ENCODE measurements around the gene UPK3BL1.
"Not testable (repeated sequence)": the region's sequence is repeated elsewhere in the genome, so short reads cannot be mapped to it uniquely, and the experiment has no call there.

The UPK3BL1 gene

GRCh38 chr7:102609734-102610133, 32.9 kb downstream of the UPK3BL1 start:
- not testable (repeated sequence) for H3K27me3 ChIP-seq (ENCODE audit: control insufficient read depth, insufficient read depth, low read length, poor library complexity, severe bottlenecking); H3K27ac ChIP-seq (ENCODE audit: insufficient read depth, low read depth, low read length, poor library complexity, severe bottlenecking); H3K36me3 ChIP-seq (ENCODE audit: control insufficient read depth, insufficient read depth, low read length); H3K9me3 ChIP-seq (ENCODE audit: control insufficient read depth, low read length); H3K4me1 ChIP-seq (ENCODE audit: control insufficient read depth, insufficient read depth, low read length); H3K4me3 ChIP-seq (ENCODE audit: insufficient read depth, low read depth, low read length)
- WGBS, 2 experiments: 88 to 93% methylated on average over 5 to 6 of the region's 10 CpGs

- not testable (repeated sequence) for H3K27ac ChIP-seq (ENCODE audit: insufficient read depth, low read depth, low read length, poor library complexity, severe bottlenecking); H3K27me3 ChIP-seq (ENCODE audit: control insufficient read depth, insufficient read depth, low read length, poor library complexity, severe bottlenecking); H3K4me3 ChIP-seq (ENCODE audit: insufficient read depth, low read depth, low read length); H3K36me3 ChIP-seq (ENCODE audit: control insufficient read depth, insufficient read depth, low read length); H3K9me3 ChIP-seq (ENCODE audit: control insufficient read depth, low read length); H3K4me1 ChIP-seq (ENCODE audit: control insufficient read depth, insufficient read depth, low read length)
- WGBS, 2 experiments: no CpG with 5 or more reads among the region's 5 CpGs
These were observed 35.7 kb downstream of the UPK3BL1 start for GRCh38 chr7:102606848-102607247.

GRCh38 chr7:102604431-102605145, 38.0 kb downstream of the UPK3BL1 start:
- not testable (repeated sequence) for H3K27ac ChIP-seq (ENCODE audit: insufficient read depth, low read depth, low read length, poor library complexity, severe bottlenecking); H3K4me1 ChIP-seq (ENCODE audit: control insufficient read depth, insufficient read depth, low read length); H3K4me3 ChIP-seq (ENCODE audit: insufficient read depth, low read depth, low read length); H3K9me3 ChIP-seq (ENCODE audit: control insufficient read depth, low read length); H3K36me3 ChIP-seq (ENCODE audit: control insufficient read depth, insufficient read depth, low read length); H3K27me3 ChIP-seq (ENCODE audit: control insufficient read depth, insufficient read depth, low read length, poor library complexity, severe bottlenecking)
- WGBS, 2 experiments: no CpG with 5 or more reads among the region's 19 CpGs

DNA sequence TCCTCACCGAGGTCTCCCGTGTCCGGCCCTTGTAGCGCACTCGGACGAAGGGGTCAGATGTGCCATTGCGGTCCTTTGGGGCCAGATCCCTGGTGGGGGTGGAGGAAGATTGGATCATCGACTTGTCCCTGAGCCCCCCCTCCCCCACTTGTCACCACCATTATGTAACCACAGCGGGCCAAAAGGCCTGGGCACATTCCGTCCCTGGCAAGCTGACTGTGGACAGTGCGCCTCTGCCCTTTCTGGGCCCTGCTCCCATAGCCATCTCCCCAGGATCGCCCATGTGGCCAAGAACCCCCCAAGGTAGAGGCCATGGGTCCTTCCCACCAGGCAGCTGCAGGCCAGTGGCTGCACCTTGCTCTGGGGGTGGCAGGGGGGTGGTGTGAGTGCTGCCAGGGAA, 40.3 kb downstream of the UPK3BL1 start:
- H3K4me1 ChIP-seq (ENCODE audit: control insufficient read depth, insufficient read depth, low read length); H3K9me3 ChIP-seq (ENCODE audit: control insufficient read depth, low read length); H3K4me3 ChIP-seq (ENCODE audit: insufficient read depth, low read depth, low read length); H3K27ac ChIP-seq (ENCODE audit: insufficient read depth, low read depth, low read length, poor library complexity, severe bottlenecking); H3K36me3 ChIP-seq (ENCODE audit: control insufficient read depth, insufficient read depth, low read length); H3K27me3 ChIP-seq (ENCODE audit: control insufficient read depth, insufficient read depth, low read length, poor library complexity, severe bottlenecking): not testable (repeated sequence)
- WGBS, 2 experiments: no CpG with 5 or more reads among the region's 12 CpGs

DNA sequence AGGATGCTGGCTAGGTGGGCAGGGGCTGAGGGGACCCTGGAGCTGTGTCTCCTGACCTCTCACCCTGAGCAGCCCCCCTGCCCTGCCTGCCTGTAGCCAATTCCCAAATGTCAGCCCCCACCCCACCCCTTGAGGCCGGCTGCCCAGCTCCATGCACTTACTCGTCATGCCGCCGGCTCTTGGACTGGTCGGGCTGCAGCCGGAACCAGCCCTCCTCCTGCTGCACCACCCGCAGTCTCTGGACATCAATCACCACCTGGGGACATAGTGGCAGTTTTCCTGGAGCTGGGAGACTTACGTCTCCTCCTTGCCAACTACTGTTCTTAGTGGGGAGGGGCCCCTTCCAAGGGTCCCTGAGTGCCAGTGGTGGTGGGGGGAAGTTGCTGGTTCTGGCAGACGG, 42.9 kb downstream of the UPK3BL1 start:
- H3K4me3 ChIP-seq (ENCODE audit: insufficient read depth, low read depth, low read length); H3K27me3 ChIP-seq (ENCODE audit: control insufficient read depth, insufficient read depth, low read length, poor library complexity, severe bottlenecking); H3K4me1 ChIP-seq (ENCODE audit: control insufficient read depth, insufficient read depth, low read length); H3K36me3 ChIP-seq (ENCODE audit: control insufficient read depth, insufficient read depth, low read length); H3K27ac ChIP-seq (ENCODE audit: insufficient read depth, low read depth, low read length, poor library complexity, severe bottlenecking); H3K9me3 ChIP-seq (ENCODE audit: control insufficient read depth, low read length): not testable (repeated sequence)
- WGBS, 2 experiments: no CpG with 5 or more reads among the region's 9 CpGs

GRCh38 chr7:102596036-102596435, 46.6 kb downstream of the UPK3BL1 start:
- H3K36me3 ChIP-seq (ENCODE audit: control insufficient read depth, insufficient read depth, low read length); H3K27ac ChIP-seq (ENCODE audit: insufficient read depth, low read depth, low read length, poor library complexity, severe bottlenecking); H3K4me1 ChIP-seq (ENCODE audit: control insufficient read depth, insufficient read depth, low read length); H3K4me3 ChIP-seq (ENCODE audit: insufficient read depth, low read depth, low read length); H3K27me3 ChIP-seq (ENCODE audit: control insufficient read depth, insufficient read depth, low read length, poor library complexity, severe bottlenecking); H3K9me3 ChIP-seq (ENCODE audit: control insufficient read depth, low read length): not testable (repeated sequence)
- WGBS, 2 experiments: 90 to 93% methylated on average over 4 of the region's 10 CpGs

DNA sequence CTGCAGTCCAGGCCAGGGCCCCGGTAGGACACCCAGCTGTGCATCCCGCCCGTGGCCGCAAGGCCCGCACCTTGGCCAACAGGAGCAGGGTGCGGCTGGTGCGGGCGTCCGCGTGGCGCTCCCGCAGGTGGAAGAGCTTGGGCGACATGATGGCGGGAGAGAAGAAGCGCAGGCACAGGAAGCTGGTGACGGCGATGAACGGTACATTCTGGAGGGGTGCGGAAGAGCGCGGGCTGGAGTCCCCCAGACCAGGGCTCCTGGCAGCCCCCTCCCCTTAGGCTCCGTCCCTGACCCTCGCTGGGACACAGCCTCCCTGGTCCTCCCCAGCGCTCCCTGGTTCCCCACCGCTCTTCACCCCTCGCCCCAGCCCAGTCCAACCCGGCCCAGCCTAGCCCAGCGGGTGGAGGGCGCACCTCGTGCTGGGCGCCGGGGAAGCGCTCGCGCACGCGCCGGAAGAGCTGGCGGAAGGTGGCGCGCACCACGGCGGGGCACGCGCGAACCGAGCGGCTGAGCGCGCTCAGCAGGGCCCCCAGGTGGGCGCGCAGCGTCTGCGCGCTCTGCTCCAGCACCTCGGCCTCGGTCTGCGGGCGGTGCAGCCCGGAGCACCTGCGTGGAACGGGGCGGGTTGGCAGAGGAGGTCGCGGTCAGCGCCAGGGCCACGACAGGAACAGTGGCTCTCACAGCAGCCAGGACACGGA, 48.8 kb downstream of the UPK3BL1 start:
- not testable (repeated sequence) for H3K4me1 ChIP-seq (ENCODE audit: control insufficient read depth, insufficient read depth, low read length); H3K9me3 ChIP-seq (ENCODE audit: control insufficient read depth, low read length); H3K27me3 ChIP-seq (ENCODE audit: control insufficient read depth, insufficient read depth, low read length, poor library complexity, severe bottlenecking); H3K4me3 ChIP-seq (ENCODE audit: insufficient read depth, low read depth, low read length); H3K27ac ChIP-seq (ENCODE audit: insufficient read depth, low read depth, low read length, poor library complexity, severe bottlenecking); H3K36me3 ChIP-seq (ENCODE audit: control insufficient read depth, insufficient read depth, low read length)
- no CpG with 5 or more reads among the region's 68 CpGs for WGBS, 2 experiments

GRCh38 chr7:102592477-102593019, 50.0 kb downstream of the UPK3BL1 start:
- not testable (repeated sequence) for H3K4me1 ChIP-seq (ENCODE audit: control insufficient read depth, insufficient read depth, low read length); H3K9me3 ChIP-seq (ENCODE audit: control insufficient read depth, low read length); H3K4me3 ChIP-seq (ENCODE audit: insufficient read depth, low read depth, low read length); H3K27ac ChIP-seq (ENCODE audit: insufficient read depth, low read depth, low read length, poor library complexity, severe bottlenecking); H3K36me3 ChIP-seq (ENCODE audit: control insufficient read depth, insufficient read depth, low read length); H3K27me3 ChIP-seq (ENCODE audit: control insufficient read depth, insufficient read depth, low read length, poor library complexity, severe bottlenecking)
- WGBS, 2 experiments: 42 to 43% methylated on average over 8 of the region's 26 CpGs

DNA sequence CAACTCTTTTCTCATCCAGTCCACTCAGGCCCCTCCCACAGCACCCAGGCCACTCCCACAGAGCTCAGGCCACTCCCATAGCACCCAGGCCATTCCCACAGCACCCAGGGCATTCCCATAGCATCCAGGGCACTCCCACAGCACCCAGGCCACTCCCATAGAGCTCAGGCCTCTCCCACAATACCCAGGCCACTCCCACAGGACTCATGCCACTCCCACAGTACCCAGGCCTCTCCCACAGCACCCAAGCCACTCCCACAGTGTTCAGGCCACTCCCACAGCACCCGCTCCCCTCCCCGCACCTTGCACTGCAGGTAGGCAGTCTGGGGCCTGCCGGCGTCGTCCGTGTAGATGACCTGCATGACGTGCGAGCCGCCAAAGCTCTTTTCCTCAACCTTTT, 52.7 kb downstream of the UPK3BL1 start:
- not testable (repeated sequence) for H3K9me3 ChIP-seq (ENCODE audit: control insufficient read depth, low read length); H3K4me3 ChIP-seq (ENCODE audit: insufficient read depth, low read depth, low read length); H3K27ac ChIP-seq (ENCODE audit: insufficient read depth, low read depth, low read length, poor library complexity, severe bottlenecking); H3K36me3 ChIP-seq (ENCODE audit: control insufficient read depth, insufficient read depth, low read length); H3K4me1 ChIP-seq (ENCODE audit: control insufficient read depth, insufficient read depth, low read length); H3K27me3 ChIP-seq (ENCODE audit: control insufficient read depth, insufficient read depth, low read length, poor library complexity, severe bottlenecking)
- no CpG with 5 or more reads among the region's 9 CpGs for WGBS, 2 experiments
